GM23338 (cell line): ENCODE measurements around the gene KRTAP3-2. TPM values are rescaled to one million over a fixed set of nuclear protein-coding genes. Genes with fewer than 3 reads are reported as not detected.

Source experiments
- ATAC-seq: fragments of 200-7000 bp; cut with Tn5 transposase; 3 replicates; pipeline ENCODE4 v1.9.1; 2020
- DNase-seq: peaks from one replicate; pipeline ENCODE4 v3.0.0-alpha.2; 2015; ENCODE audit warnings: low spot score
- H2AFZ ChIP-seq: fragments of 200-600 bp; sonication (generic); 2 replicates; pipeline ENCODE4 v1.8.0; 2016; ENCODE audit warnings: antibody characterized with exemption, mild to moderate bottlenecking, moderate library complexity
- H3F3A ChIP-seq: fragments of 200-600 bp; sonication (generic); replicated peaks from 2 replicates; pipeline ENCODE4 v1.8.0; 2017; ENCODE audit warnings: antibody characterized with exemption, mixed run types, low read depth
- H3K27ac ChIP-seq: fragments of 200-600 bp; sonication (generic); 2 replicates; pipeline ENCODE4 v1.6.1; 2016; ENCODE audit warnings: low read depth
- H3K27me3 ChIP-seq: fragments of 200-600 bp; sonication (generic); 2 replicates; pipeline ENCODE4 v1.8.0; 2016; ENCODE audit warnings: mild to moderate bottlenecking, mixed run types, moderate library complexity; ENCODE audit not compliant: insufficient read depth
- H3K36me3 ChIP-seq: fragments of 200-600 bp; sonication (generic); 2 replicates; pipeline ENCODE4 v1.8.0; 2016; ENCODE audit warnings: mild to moderate bottlenecking; ENCODE audit not compliant: insufficient read depth
- H3K4me1 ChIP-seq: fragments of 200-600 bp; sonication (generic); 2 replicates; pipeline ENCODE4 v1.8.0; 2016; ENCODE audit warnings: mild to moderate bottlenecking, moderate library complexity; ENCODE audit not compliant: insufficient read depth
- H3K4me2 ChIP-seq: fragments of 200-600 bp; sonication (generic); 2 replicates; pipeline ENCODE4 v1.7.1; 2017; ENCODE audit warnings: mixed run types
- H3K4me3 ChIP-seq: fragments of 200-600 bp; sonication (generic); 2 replicates; pipeline ENCODE4 v1.6.1; 2016; ENCODE audit warnings: mixed run types
- H3K79me2 ChIP-seq: fragments of 200-600 bp; sonication (generic); replicated peaks from 2 replicates; pipeline ENCODE4 v1.8.0; 2017; ENCODE audit warnings: mild to moderate bottlenecking; ENCODE audit not compliant: insufficient read depth
- H3K9me2 ChIP-seq: fragments of 200-600 bp; sonication (generic); 2 replicates; pipeline ENCODE4 v1.8.0; 2017; ENCODE audit not compliant: insufficient read depth
- H4K20me1 ChIP-seq: fragments of 200-600 bp; sonication (generic); replicated peaks from 2 replicates; pipeline ENCODE4 v1.8.0; 2017; ENCODE audit warnings: mild to moderate bottlenecking; ENCODE audit not compliant: insufficient read depth
- H3K27ac Mint-ChIP-seq: 2 replicates; pipeline ENCODE4 v1.8.0; 2020; ENCODE audit warnings: inconsistent platforms, mild to moderate bottlenecking, moderate library complexity, mixed read lengths
- H3K27me3 Mint-ChIP-seq: 3 replicates; pipeline ENCODE4 v1.8.0; 2022; ENCODE audit warnings: low read depth, mild to moderate bottlenecking, moderate library complexity, mixed read lengths, inconsistent platforms; ENCODE audit not compliant: insufficient read depth, poor library complexity
- H3K36me3 Mint-ChIP-seq: 3 replicates; pipeline ENCODE4 v1.8.0; 2021; ENCODE audit warnings: low read depth, mild to moderate bottlenecking, inconsistent platforms, moderate library complexity, mixed read lengths
- H3K4me1 Mint-ChIP-seq: 3 replicates; pipeline ENCODE4 v1.8.0; 2020; ENCODE audit warnings: mild to moderate bottlenecking, inconsistent platforms, mixed read lengths
- H3K4me3 Mint-ChIP-seq: 3 replicates; pipeline ENCODE4 v1.8.0; 2021; ENCODE audit warnings: moderate library complexity, mild to moderate bottlenecking, inconsistent platforms, mixed read lengths
- H3K9me3 Mint-ChIP-seq: 3 replicates; pipeline ENCODE4 v1.8.0; 2020; ENCODE audit warnings: moderate library complexity, mild to moderate bottlenecking, inconsistent platforms, mixed read lengths
- CREB1 ChIP-seq: fragments of 250-450 bp; sonication (Bioruptor Pico); IDR thresholded peaks from 2 replicates; pipeline ENCODE4 v1.5.0; 2020; ENCODE audit warnings: low read depth, mild to moderate bottlenecking, moderate library complexity
- ETS1 ChIP-seq: IDR thresholded peaks from 2 replicates; pipeline ENCODE4 v1.6.1; 2016; ENCODE audit warnings: antibody characterized with exemption
- EZH2 ChIP-seq: fragments of 200-600 bp; sonication (generic); IDR thresholded peaks from one replicate; pipeline ENCODE4 v1.8.0; 2017; ENCODE audit warnings: antibody characterized with exemption, mild to moderate bottlenecking, low read depth; ENCODE audit not compliant: unreplicated experiment
- EZH2phosphoT487 ChIP-seq: fragments of 200-600 bp; sonication (generic); IDR thresholded peaks from one replicate; pipeline ENCODE4 v1.8.1; 2018; ENCODE audit warnings: antibody characterized with exemption; ENCODE audit not compliant: unreplicated experiment
- JUNB ChIP-seq: IDR thresholded peaks from one replicate; pipeline ENCODE4 v1.6.1; 2016; ENCODE audit warnings: antibody characterized with exemption; ENCODE audit not compliant: unreplicated experiment
- NANOG ChIP-seq: IDR thresholded peaks from 2 replicates; pipeline ENCODE4 v1.6.1; 2016; ENCODE audit warnings: antibody characterized with exemption, borderline replicate concordance
- REST ChIP-seq: IDR thresholded peaks from one replicate; pipeline ENCODE4 v1.6.1; 2018; ENCODE audit warnings: antibody characterized with exemption; ENCODE audit not compliant: unreplicated experiment
- STAT1 ChIP-seq: IDR thresholded peaks from one replicate; pipeline ENCODE4 v1.6.1; 2016; ENCODE audit warnings: antibody characterized with exemption; ENCODE audit not compliant: unreplicated experiment
- ZNF114 ChIP-seq: fragments of 250-450 bp; sonication (Bioruptor Pico); IDR thresholded peaks from 2 replicates; pipeline ENCODE4 v1.5.0; 2020; ENCODE audit warnings: mild to moderate bottlenecking, moderate library complexity
- polyA plus RNA-seq: library from polyadenylated mRNA; unstranded; fragments of >200 nt; fragmentation: Nextera tagmentation; extraction: Ambion mirVana; gene quantifications from 2 replicates; pipeline ENCODE4 v1.2.1, GENCODE V29; 2016
- total RNA-seq: library from RNA; depleted of rRNA; stranded (reverse); fragments of >200 nt; shearing (Covaris generic); gene quantifications from 2 replicates; pipeline ENCODE4 v1.2.3, GENCODE V29; 2014

Gene KRTAP3-2
- total and polyA plus RNA-seq, 2 experiments from 2014 or later: not detected

DNA sequence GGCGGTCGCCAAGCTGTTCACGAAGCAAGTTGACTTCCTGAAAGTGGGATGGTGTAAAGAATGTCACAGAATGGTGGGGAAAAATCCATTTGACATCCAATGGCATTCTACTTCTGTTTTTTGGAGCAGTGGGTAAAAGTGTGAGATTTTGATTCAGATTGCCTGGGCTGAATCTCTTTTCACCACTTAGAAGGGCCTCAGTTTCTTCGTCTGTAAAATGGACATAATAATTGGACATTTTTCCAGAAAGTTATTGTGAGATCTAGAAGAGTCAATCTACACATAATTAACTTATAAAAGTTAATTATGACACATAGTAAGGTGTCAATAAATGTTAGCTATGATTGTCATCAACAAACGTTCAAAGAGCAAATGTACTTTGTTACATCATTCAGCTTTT lies 18.6 kb downstream of the KRTAP3-2 start:
- H3F3A ChIP-seq: no peaks in the 10 kb centered on the region
- Mint-ChIP-seq H3K27ac (no peak overlapping the region), H3K4me3 (no peak overlapping the region), H3K4me1 (peaks cover 11% of the 10 kb centered on the region; the same call in 2 of the 3 replicates), H3K27me3 (peaks cover 6% of the 10 kb centered on the region), H3K36me3 (no peaks in the 10 kb centered on the region), H3K9me3 (no peaks in the 10 kb centered on the region)
- no peaks in the 10 kb centered on the region for H3K27me3 ChIP-seq
- H3K9me2 ChIP-seq: 0 out of 2 replicates have a peak, but pooled peaks cover 3% of the 10 kb centered on the region
- H3K27ac ChIP-seq: no peak overlapping the region
- 0 out of 2 replicates have a peak, but pooled peaks cover 3% of the 10 kb centered on the region for H3K4me1 ChIP-seq
- no peaks in the 10 kb centered on the region for H4K20me1 ChIP-seq
- H3K36me3 ChIP-seq: no peaks in the 10 kb centered on the region
- no peak overlapping the region for H3K4me3 ChIP-seq
- DNase-seq (no peak), ATAC-seq (no peak)
- H3K4me2 ChIP-seq: no peak overlapping the region
- H2AFZ ChIP-seq: no peak overlapping the region
- no peaks in the 10 kb centered on the region for H3K79me2 ChIP-seq
- TF ChIP-seq EZH2phosphoT487 (no peak), JUNB (no peak), REST (no peak), ETS1 (no peak), CREB1 (CRISPR knock-in tag) (no peak)

DNA sequence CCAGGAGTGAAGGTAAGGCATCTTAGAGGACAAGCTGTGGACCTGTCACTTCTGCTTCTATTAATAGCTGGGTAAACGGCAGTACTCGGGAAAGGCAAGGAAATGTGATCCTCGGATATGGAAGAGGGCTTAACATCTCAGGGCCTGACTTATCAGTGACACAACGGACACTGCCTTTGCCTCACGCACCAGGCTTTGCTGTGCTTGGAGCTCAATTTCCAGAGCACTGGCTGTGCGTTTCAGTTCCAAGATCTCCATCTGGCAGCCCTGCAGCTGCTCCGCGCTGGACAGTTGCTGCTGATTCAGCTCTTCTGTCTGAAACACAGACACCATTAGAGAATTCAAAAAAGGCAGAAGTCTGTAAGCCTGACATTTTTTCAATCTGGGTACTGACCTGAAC lies 19.1 kb downstream of the KRTAP3-2 start:
- Mint-ChIP-seq H3K9me3 (no peaks in the 10 kb centered on the region), H3K27ac (no peak overlapping the region), H3K27me3 (peaks cover 6% of the 10 kb centered on the region), H3K4me1 (peaks cover 11% of the 10 kb centered on the region; the same call in 2 of the 3 replicates), H3K36me3 (no peaks in the 10 kb centered on the region), H3K4me3 (no peak overlapping the region)
- H3K4me2 ChIP-seq: no peak overlapping the region
- no peaks in the 10 kb centered on the region for H3K79me2 ChIP-seq
- no peaks in the 10 kb centered on the region for H4K20me1 ChIP-seq
- 0 out of 2 replicates have a peak, but pooled peaks cover 3% of the 10 kb centered on the region for H3K9me2 ChIP-seq
- H3K4me1 ChIP-seq: 0 out of 2 replicates have a peak, but pooled peaks cover 3% of the 10 kb centered on the region
- no peak overlapping the region for H3K4me3 ChIP-seq
- no peaks in the 10 kb centered on the region for H3F3A ChIP-seq
- no peak for DNase-seq
- H3K36me3 ChIP-seq: no peaks in the 10 kb centered on the region
- ATAC-seq: no peak
- peak overlapping the region; percentile 84 for H2AFZ ChIP-seq
- TF ChIP-seq STAT1 (no peak), ZNF114 (CRISPR knock-in tag) (no peak), EZH2 (no peak), NANOG (no peak)
- H3K27me3 ChIP-seq: no peaks in the 10 kb centered on the region
- H3K27ac ChIP-seq: no peak overlapping the region
